Measurements from ENCODE around the gene ALOX15. TPM values are rescaled to one million over a fixed set of nuclear protein-coding genes. Genes with fewer than 3 reads are reported as not detected.
"Not testable (repeated sequence)": the region's sequence is repeated elsewhere in the genome, so short reads cannot be mapped to it uniquely, and the experiment has no call there.

Gene ALOX15
- total RNA-seq, 2 donors from 2014 or later = 0.24 TPM; not detected in 1

- H3K4me3 Mint-ChIP-seq = no peak overlapping the region
- ATAC-seq (replicated peaks) = no peak
- peaks cover 23% of the 10 kb centered on the region for H3K36me3 Mint-ChIP-seq (ENCODE audit: low read depth)
- H3K4me1 Mint-ChIP-seq = no peaks in the 10 kb centered on the region
- no peak overlapping the region for H3K27ac Mint-ChIP-seq
- H3K9me3 Mint-ChIP-seq = no peaks in the 10 kb centered on the region
- H3K27me3 Mint-ChIP-seq = peaks cover 4% of the 10 kb centered on the region
These were observed 25.7 kb upstream of the ALOX15 start for GRCh38 chr17:4667166-4667565.

- Mint-ChIP-seq H3K4me3 (no peak overlapping the region), H3K4me1 (no peaks in the 10 kb centered on the region), H3K27ac (no peak overlapping the region), H3K36me3 (ENCODE audit: low read depth) (peaks cover 14% of the 10 kb centered on the region), H3K27me3 (peaks cover 4% of the 10 kb centered on the region), H3K9me3 (no peaks in the 10 kb centered on the region)
- ATAC-seq (replicated peaks) = no peak
These were observed 24.8 kb upstream of the ALOX15 start for GRCh38 chr17:4666296-4666695.

GRCh38 chr17:4665027-4665426, 23.5 kb upstream of the ALOX15 start:
- Mint-ChIP-seq H3K27ac (no peak overlapping the region), H3K9me3 (no peaks in the 10 kb centered on the region), H3K4me1 (no peaks in the 10 kb centered on the region), H3K4me3 (no peak overlapping the region), H3K27me3 (peaks cover 4% of the 10 kb centered on the region), H3K36me3 (ENCODE audit: low read depth) (peaks cover 1% of the 10 kb centered on the region)
- ATAC-seq (replicated peaks) = no peak

GRCh38 chr17:4664230-4664629, 22.8 kb upstream of the ALOX15 start:
- Mint-ChIP-seq H3K27me3 (peaks cover 7% of the 10 kb centered on the region), H3K4me3 (no peak overlapping the region), H3K4me1 (no peaks in the 10 kb centered on the region), H3K27ac (no peak overlapping the region), H3K36me3 (ENCODE audit: low read depth) (no peaks in the 10 kb centered on the region), H3K9me3 (no peaks in the 10 kb centered on the region)
- ATAC-seq (replicated peaks) = no peak

DNA sequence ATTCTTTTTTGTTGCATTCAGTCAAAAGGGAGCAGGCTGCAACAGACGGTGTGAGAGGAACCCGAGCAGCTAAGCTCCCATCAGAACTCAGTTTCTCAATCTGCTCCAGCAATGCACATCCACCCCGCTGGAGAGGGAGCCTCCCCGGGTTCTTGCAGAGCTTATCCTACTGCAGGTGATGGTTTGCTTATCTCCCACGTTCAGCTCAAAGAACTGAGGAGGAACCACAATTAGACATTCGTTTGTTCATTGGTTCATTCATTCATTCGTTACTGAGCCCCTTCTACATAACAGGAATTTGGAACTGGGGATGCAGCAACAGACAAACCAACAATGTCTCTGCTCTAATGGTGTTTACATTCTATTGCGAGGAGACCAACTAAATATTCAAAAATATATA, 22.2 kb upstream of the ALOX15 start:
- no peaks in the 10 kb centered on the region for H3K9me3 Mint-ChIP-seq
- no peak for ATAC-seq (replicated peaks)
- no peak overlapping the region for H3K27ac Mint-ChIP-seq
- H3K36me3 Mint-ChIP-seq (ENCODE audit: low read depth) = no peaks in the 10 kb centered on the region
- H3K4me1 Mint-ChIP-seq = peaks cover 2% of the 10 kb centered on the region
- H3K27me3 Mint-ChIP-seq = peaks cover 8% of the 10 kb centered on the region
- no peak overlapping the region for H3K4me3 Mint-ChIP-seq

- ATAC-seq (replicated peaks) = peak; percentile 100
- no peaks in the 10 kb centered on the region for H3K9me3 Mint-ChIP-seq
These were observed 17.2 kb upstream of the ALOX15 start for GRCh38 chr17:4658478-4659305.

DNA sequence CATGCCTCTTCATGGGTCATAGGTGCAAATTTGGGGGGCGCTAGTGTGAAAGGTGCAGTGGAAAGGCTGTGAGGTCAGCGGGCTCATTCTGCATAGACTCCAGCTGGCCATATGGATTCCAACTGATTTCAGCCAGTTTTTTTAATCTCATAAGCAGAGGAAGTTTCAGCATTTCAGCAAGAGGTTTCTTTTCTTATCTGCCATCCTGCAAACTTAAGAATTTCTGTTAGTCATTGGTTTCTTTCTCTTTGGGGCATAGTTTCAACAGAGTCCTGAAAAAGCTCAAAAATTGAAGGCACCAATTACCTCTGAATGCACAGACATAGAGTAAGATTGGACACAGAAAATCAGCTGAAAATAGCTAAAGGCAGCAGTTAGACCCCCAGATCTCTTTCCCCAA, 16.2 kb upstream of the ALOX15 start:
- Mint-ChIP-seq H3K36me3 (ENCODE audit: low read depth) (no peaks in the 10 kb centered on the region), H3K27me3 (peaks cover 9% of the 10 kb centered on the region), H3K27ac (peak overlapping the region; percentile 50), H3K4me3 (peak overlapping the region; percentile 33), H3K4me1 (peaks cover 6% of the 10 kb centered on the region), H3K9me3 (no peaks in the 10 kb centered on the region)
- peak; percentile 22 for ATAC-seq (replicated peaks)

More at GRCh38 chr17:4658478-4659305, 17.2 kb upstream of the ALOX15 start:
- H3K36me3 Mint-ChIP-seq (ENCODE audit: low read depth) = no peaks in the 10 kb centered on the region
- H3K27ac Mint-ChIP-seq = peak overlapping the region; percentile 65
- H3K4me3 Mint-ChIP-seq = peak overlapping the region; percentile 7
- H3K4me1 Mint-ChIP-seq = peaks cover 6% of the 10 kb centered on the region
- H3K27me3 Mint-ChIP-seq = peaks cover 7% of the 10 kb centered on the region

DNA sequence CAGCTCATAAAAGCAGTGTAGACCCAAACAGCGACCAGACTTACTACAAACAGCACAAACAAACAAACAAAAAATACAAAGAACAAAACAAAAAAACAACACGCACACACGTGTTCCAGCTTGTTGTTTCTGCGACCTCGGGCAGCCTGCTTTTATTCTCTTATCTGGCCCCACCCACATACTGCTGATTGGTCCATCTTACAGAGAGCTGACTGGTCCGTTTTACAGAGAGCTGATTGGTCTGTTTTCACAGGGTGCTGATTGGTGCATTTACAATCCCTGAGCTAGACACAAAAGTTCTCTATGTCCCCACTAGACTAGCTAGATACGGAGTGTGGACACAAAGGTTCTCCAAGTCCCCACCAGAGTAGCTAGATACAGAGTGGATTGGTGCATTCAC, 14.5 kb upstream of the ALOX15 start:
- not testable (repeated sequence) for H3K9me3 Mint-ChIP-seq; H3K27ac Mint-ChIP-seq; H3K4me1 Mint-ChIP-seq; H3K4me3 Mint-ChIP-seq; ATAC-seq (replicated peaks); H3K36me3 Mint-ChIP-seq (ENCODE audit: low read depth)
- peaks cover 14% of the 10 kb centered on the region for H3K27me3 Mint-ChIP-seq

- Mint-ChIP-seq H3K27me3 (peaks cover 14% of the 10 kb centered on the region), H3K9me3 (no peaks in the 10 kb centered on the region), H3K4me1 (no peaks in the 10 kb centered on the region), H3K4me3 (no peak overlapping the region), H3K27ac (no peak overlapping the region), H3K36me3 (ENCODE audit: low read depth) (no peaks in the 10 kb centered on the region)
- ATAC-seq (replicated peaks) = no peak
These were observed 11.5 kb upstream of the ALOX15 start for GRCh38 chr17:4652997-4653396.

- no peak overlapping the region for H3K4me3 Mint-ChIP-seq
- H3K36me3 Mint-ChIP-seq (ENCODE audit: low read depth) = no peaks in the 10 kb centered on the region
- no peaks in the 10 kb centered on the region for H3K4me1 Mint-ChIP-seq
- peaks cover 33% of the 10 kb centered on the region for H3K27me3 Mint-ChIP-seq
- H3K27ac Mint-ChIP-seq = no peak overlapping the region
- H3K9me3 Mint-ChIP-seq = no peaks in the 10 kb centered on the region
- ATAC-seq (replicated peaks) = no peak
These were observed 7.3 kb upstream of the ALOX15 start for GRCh38 chr17:4648741-4649140.

DNA sequence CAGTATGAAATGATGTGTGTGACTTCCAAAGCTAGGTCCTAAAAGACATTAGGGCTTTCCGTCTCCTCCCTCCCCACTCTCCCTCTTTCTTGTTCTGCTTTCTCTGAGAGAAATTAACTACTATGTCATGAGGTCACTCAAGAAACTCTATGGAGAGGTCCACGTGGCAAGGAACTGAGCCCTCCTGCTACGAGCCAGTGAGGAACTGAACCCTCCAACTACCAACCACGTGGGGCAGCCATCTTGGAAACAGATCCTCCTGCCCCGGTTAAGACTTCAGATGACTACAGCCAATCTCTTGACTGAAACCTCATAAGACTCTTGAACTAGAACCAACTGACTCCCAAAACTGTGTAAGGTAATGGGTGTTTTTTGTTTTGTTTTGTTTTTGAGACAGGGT, 4.2 kb upstream of the ALOX15 start:
- H3K27ac Mint-ChIP-seq = no peak overlapping the region
- peaks cover 4% of the 10 kb centered on the region for H3K4me1 Mint-ChIP-seq
- no peaks in the 10 kb centered on the region for H3K9me3 Mint-ChIP-seq
- no peaks in the 10 kb centered on the region for H3K36me3 Mint-ChIP-seq (ENCODE audit: low read depth)
- no peak for ATAC-seq (replicated peaks)
- peaks cover 46% of the 10 kb centered on the region for H3K27me3 Mint-ChIP-seq
- no peak overlapping the region for H3K4me3 Mint-ChIP-seq

GRCh38 chr17:4643676-4644075, 2.2 kb upstream of the ALOX15 start:
- Mint-ChIP-seq H3K27me3 (peaks cover 48% of the 10 kb centered on the region), H3K4me3 (no peak overlapping the region), H3K27ac (no peak overlapping the region), H3K4me1 (peaks cover 7% of the 10 kb centered on the region), H3K9me3 (no peaks in the 10 kb centered on the region), H3K36me3 (ENCODE audit: low read depth) (no peaks in the 10 kb centered on the region)
- ATAC-seq (replicated peaks) = no peak

- no peak for ATAC-seq (replicated peaks)
- H3K36me3 Mint-ChIP-seq (ENCODE audit: low read depth) = no peaks in the 10 kb centered on the region
- peaks cover 52% of the 10 kb centered on the region for H3K27me3 Mint-ChIP-seq
- no peaks in the 10 kb centered on the region for H3K9me3 Mint-ChIP-seq
- H3K4me3 Mint-ChIP-seq = no peak overlapping the region
- H3K4me1 Mint-ChIP-seq = peaks cover 7% of the 10 kb centered on the region
- no peak overlapping the region for H3K27ac Mint-ChIP-seq
These were observed 808 bp upstream of the ALOX15 start for GRCh38 chr17:4642286-4642685.

GRCh38 chr17:4640569-4641188, 799 bp downstream of the ALOX15 start:
- ATAC-seq (replicated peaks) = peak; percentile 51
- peak overlapping the region; percentile 19 for H3K4me3 Mint-ChIP-seq

More at GRCh38 chr17:4640569-4641188, 799 bp downstream of the ALOX15 start:
- peaks cover 61% of the 10 kb centered on the region for H3K27me3 Mint-ChIP-seq
- H3K9me3 Mint-ChIP-seq; H3K36me3 Mint-ChIP-seq (ENCODE audit: low read depth); H3K27ac Mint-ChIP-seq: not testable (repeated sequence)
- H3K4me1 Mint-ChIP-seq = peaks cover 16% of the 10 kb centered on the region

Measured in activated T-helper 17 cell treated with anti-CD3 and anti-CD28 coated beads, Interleukin-2, amount 50 U/mL, for 72 hours (primary cell).